Gastrocnemius medialis (tissue), 4 donors: ENCODE data around the gene MROH2B.

Experiments used
- CTCF ChIP-seq, 5 experiments: fragments of 450-650 bp in 3 of 5; fragments of 200-600 bp in 2 of 5; sonication (generic) in 2 of 5; IDR thresholded peaks in 4 of 5; conservative IDR thresholded peaks in 1 of 5; 1 replicate in 4 of 5; 2 replicates in 1 of 5; pipeline ENCODE4 v1.5.1; 2016 to 2019; ENCODE audit warnings: antibody characterized with exemption in 5 of 5, mild to moderate bottlenecking in 3 of 5, moderate library complexity in 3 of 5
- POLR2A ChIP-seq, 2 donors: fragments of 450-650 bp; IDR thresholded peaks; one replicate each; pipeline ENCODE4 v1.6.1; 2017; ENCODE audit warnings: antibody characterized with exemption in 2 of 2, mild to moderate bottlenecking in 2 of 2, moderate library complexity in 2 of 2

GRCh38 chr5:40957048-40957447 lies 114.1 kb downstream of the MROH2B start:
- TF ChIP-seq POLR2A (IDR thresholded peaks at IDR 0.05) = no peak
- no peak for TF ChIP-seq CTCF (IDR thresholded peaks at IDR 0.05 in 4 of 5, conservative IDR thresholded peaks at IDR 0.05 in 1 of 5)
